Right atrium auricular region (tissue), 2 donors: Measurements from ENCODE around the gene HOXD12. TPM values are rescaled to one million over a fixed set of nuclear protein-coding genes. Genes with fewer than 3 reads are reported as not detected.

Experiments used
- DNase-seq: peaks from one replicate; pipeline ENCODE4 v3.0.0-alpha.2; 2019; ENCODE audit warnings: low spot score
- H3K27ac ChIP-seq, 2 donors: fragments of 200-600 bp; sonication (generic); 1 replicate in 1 of 2; 2 replicates in 1 of 2; pipeline ENCODE4 v1.5.1; 2016 to 2019
- H3K27me3 ChIP-seq, 2 donors: fragments of 200-600 bp; sonication (generic); one replicate each; pipeline versions ENCODE4 v1.5.1 to v1.6.0; 2017 to 2019
- H3K36me3 ChIP-seq: fragments of 200-600 bp; sonication (generic); one replicate; pipeline ENCODE4 v1.5.1; 2016
- H3K4me1 ChIP-seq, 2 donors: fragments of 200-600 bp; sonication (generic); one replicate each; pipeline versions ENCODE4 v1.5.1 to v1.6.0; 2017 to 2019
- H3K4me3 ChIP-seq, 2 donors: fragments of 200-600 bp; sonication (generic); 1 replicate in 1 of 2; 2 replicates in 1 of 2; pipeline ENCODE4 v1.5.1; 2017 to 2019; ENCODE audit warnings: mild to moderate bottlenecking in 1 of 2, moderate library complexity in 1 of 2
- H3K9me3 ChIP-seq, 2 donors: fragments of 200-600 bp; sonication (generic); one replicate each; pipeline ENCODE4 v1.5.1; 2019
- total RNA-seq, 2 donors: library from RNA; depleted of rRNA; stranded (reverse); fragments of >200 nt; gene quantifications; one replicate each; pipeline ENCODE4 v1.1.0, GENCODE V29; 2016
- TF ChIP-seq, protein P1 (sequence below), 2 donors: fragments of 200-600 bp; sonication (generic); IDR thresholded peaks; one replicate each; pipeline ENCODE4 v1.5.1; 2019; ENCODE audit warnings: antibody characterized with exemption in 2 of 2

Gene HOXD12
- total RNA-seq, 2 donors from 2014 or later = not detected

DNA sequence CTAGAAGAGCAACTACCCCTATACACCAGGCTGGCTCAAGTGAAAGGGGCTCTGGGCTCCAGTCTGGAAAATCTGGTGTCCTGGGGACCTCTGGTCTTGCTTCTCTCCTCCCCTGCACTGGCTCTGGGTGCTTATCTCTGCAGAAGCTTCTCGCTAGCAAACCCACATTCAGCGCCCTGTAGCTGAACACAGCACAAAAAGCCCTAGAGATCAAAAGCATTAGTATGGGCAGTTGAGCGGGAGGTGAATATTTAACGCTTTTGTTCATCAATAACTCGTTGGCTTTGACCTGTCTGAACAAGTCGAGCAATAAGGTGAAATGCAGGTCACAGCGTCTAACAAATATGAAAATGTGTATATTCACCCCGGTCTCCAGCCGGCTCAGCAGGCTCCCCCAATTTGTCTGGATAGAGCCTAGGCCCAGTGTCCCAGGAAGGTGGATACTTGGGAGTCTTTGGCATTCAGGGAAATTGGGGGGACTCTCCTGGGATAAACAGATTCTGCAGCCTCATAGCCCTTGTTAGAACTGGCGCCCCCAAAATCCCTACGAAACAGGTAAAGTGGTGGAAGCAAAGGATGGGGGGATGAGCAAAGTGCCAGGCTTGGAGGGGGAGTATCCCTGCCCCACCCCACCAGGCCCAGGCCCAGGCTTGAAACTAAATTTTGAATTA lies 49.3 kb downstream of the HOXD12 start:
- no peak for DNase-seq
- H3K27me3 ChIP-seq = peaks cover 36 to 40% of the 10 kb centered on the region in 2 donors
- H3K36me3 ChIP-seq = no peaks in the 10 kb centered on the region
- H3K4me3 ChIP-seq = no peak overlapping the region
- TF ChIP-seq, protein P1, sequence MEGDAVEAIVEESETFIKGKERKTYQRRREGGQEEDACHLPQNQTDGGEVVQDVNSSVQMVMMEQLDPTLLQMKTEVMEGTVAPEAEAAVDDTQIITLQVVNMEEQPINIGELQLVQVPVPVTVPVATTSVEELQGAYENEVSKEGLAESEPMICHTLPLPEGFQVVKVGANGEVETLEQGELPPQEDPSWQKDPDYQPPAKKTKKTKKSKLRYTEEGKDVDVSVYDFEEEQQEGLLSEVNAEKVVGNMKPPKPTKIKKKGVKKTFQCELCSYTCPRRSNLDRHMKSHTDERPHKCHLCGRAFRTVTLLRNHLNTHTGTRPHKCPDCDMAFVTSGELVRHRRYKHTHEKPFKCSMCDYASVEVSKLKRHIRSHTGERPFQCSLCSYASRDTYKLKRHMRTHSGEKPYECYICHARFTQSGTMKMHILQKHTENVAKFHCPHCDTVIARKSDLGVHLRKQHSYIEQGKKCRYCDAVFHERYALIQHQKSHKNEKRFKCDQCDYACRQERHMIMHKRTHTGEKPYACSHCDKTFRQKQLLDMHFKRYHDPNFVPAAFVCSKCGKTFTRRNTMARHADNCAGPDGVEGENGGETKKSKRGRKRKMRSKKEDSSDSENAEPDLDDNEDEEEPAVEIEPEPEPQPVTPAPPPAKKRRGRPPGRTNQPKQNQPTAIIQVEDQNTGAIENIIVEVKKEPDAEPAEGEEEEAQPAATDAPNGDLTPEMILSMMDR (IDR thresholded peaks at IDR 0.05) = no peak
- no peaks in the 10 kb centered on the region for H3K9me3 ChIP-seq
- H3K27ac ChIP-seq = no peak overlapping the region
- H3K4me1 ChIP-seq = peaks cover 0 to 10% of the 10 kb centered on the region in 2 donors

DNA sequence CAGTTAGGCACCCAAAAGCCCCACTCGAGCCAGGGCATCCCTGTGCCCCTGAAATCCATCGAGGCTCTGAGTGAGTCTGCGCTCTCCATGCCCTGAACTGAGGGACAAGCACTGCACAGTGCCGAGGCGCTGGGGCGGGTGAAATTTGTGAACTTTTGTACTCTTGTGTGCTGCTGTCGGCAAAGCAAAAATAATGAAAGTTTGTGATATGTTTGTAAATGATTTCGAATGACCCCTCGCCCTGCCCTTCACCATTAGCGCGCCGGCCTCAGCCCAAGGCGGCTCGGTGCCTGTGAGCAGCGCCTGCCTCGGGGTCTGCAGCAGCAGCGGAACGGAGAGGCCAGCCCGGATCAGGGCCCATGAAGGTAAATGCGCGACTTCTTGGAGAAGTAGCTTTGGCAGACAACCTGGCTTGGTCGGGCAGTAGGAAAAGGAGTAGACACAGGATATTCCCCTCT lies 49.9 kb downstream of the HOXD12 start:
- H3K9me3 ChIP-seq = no peaks in the 10 kb centered on the region
- no peak overlapping the region for H3K27ac ChIP-seq
- no peaks in the 10 kb centered on the region for H3K36me3 ChIP-seq
- no peak for DNase-seq
- H3K4me3 ChIP-seq = no peak overlapping the region
- peaks cover 0 to 10% of the 10 kb centered on the region in 2 donors for H3K4me1 ChIP-seq
- TF ChIP-seq, protein P1 (IDR thresholded peaks at IDR 0.05) = no peak
- H3K27me3 ChIP-seq = peaks cover 39 to 40% of the 10 kb centered on the region in 2 donors

DNA sequence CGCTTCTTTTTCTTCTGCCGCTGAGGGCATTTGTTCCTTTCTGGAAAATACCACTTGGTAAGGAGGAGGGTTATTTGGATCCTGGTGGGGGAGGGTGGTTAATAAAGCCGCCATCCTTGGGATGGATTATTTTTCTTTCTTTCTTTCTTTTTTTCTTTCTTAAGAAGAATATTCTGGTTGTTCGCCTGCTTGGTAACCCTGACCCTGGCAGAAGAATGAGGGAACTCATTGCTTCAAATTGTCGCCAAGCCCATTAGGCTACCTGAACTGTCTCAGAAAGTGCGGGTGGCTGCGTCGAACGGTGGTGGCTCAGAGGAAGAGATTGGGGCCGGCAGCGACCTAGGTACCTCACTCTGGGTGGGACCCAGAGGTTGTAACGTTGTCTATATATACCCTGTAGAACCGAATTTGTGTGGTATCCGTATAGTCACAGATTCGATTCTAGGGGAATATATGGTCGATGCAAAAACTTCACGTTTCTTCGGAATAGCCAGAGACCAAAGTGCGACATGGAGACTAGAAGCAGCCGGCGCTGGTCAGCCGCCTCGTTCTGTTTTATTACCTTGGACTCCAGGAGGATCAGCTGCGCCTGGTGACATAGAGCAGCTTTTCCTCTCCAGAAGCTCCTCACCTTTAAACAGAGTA lies 50.5 kb downstream of the HOXD12 start:
- TF ChIP-seq, protein P1 (IDR thresholded peaks at IDR 0.05) = no peak
- Histone ChIP-seq H3K27ac (no peak overlapping the region), H3K4me1 (peaks cover 0 to 10% of the 10 kb centered on the region in 2 donors), H3K9me3 (no peaks in the 10 kb centered on the region), H3K4me3 (no peak overlapping the region), H3K36me3 (no peaks in the 10 kb centered on the region), H3K27me3 (peaks cover 39 to 40% of the 10 kb centered on the region in 2 donors)
- DNase-seq = no peak

DNA sequence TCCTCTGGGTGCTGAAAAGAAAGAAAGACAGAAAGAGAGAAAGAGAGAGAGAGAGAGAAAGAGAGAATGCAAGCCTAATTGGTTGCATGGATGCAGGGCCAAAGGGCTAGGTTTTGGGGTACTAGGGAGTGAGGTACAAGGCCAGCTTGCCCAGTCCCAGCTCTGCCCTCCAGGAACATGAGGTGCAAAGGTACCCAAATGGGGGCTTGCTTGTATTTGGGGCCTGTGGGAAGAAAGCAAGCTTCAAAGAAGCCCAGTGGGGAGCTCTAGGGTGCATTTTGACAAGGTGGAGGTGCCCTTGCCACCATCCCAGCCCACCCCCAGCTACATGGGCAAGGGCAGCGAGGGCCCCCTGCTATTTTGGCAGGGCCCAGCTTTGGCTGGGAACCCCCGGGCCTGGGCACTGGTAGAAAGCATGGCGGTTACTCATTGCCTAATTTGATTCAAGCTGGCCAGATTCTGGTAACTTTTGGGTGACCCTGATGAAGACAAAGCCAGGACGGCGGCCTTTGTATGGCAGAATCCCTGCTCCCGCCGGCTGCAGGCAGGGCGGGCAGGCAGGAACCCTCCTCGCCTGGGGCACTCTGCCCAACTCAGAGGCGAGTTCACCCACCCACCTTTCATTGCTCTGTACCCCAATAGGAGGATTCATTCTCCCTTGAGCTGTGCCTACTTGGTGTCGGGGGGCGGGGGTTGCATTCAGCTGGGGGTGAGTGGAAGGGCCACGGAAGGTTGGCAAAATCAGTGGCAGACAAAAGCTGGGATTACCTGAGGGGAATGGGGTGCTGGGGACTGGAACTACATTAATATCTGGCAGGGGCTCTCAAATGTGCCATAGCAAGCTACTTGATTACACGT lies 51.2 kb downstream of the HOXD12 start:
- Histone ChIP-seq H3K36me3 (no peaks in the 10 kb centered on the region), H3K4me1 (peaks cover 0 to 10% of the 10 kb centered on the region in 2 donors), H3K9me3 (no peaks in the 10 kb centered on the region), H3K4me3 (no peak overlapping the region), H3K27me3 (peaks cover 39 to 44% of the 10 kb centered on the region in 2 donors), H3K27ac (no peak overlapping the region)
- TF ChIP-seq, protein P1 (IDR thresholded peaks at IDR 0.05) = no peak
- DNase-seq = no peak

DNA sequence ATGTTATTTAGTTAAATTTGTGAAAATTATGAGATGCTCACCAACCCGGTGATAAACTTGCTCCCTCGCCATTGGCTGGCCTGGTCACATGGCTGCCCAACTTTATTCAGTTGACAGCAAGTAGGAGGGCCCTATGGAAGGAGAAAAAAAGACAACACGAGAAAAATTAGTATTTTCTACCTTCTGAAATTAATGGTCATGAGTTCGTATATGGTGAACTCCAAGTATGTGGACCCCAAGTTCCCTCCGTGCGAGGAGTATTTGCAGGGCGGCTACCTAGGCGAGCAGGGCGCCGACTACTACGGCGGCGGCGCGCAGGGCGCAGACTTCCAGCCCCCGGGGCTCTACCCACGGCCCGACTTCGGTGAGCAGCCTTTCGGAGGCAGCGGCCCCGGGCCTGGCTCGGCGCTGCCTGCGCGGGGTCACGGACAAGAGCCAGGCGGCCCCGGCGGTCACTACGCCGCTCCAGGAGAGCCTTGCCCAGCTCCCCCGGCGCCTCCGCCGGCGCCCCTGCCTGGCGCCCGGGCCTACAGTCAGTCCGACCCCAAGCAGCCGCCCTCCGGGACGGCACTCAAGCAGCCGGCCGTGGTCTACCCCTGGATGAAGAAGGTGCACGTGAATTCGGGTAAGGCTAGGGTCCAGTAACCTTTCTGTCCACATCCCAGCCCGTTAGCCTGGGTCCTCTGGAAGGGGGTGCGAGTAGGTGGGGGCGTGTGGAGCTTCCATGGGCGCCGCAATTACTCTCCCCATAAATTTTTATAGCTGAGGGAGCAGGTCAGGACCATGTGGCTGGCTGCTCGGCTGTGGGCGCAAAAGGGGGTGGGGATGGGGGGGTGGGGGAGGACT lies 52.1 kb downstream of the HOXD12 start, which contains the start of gene HOXD4:
HOXD4 (plus strand) TSS at position 109 of the 846 bp plus-strand sequence; CDS start at position 193, 84 bp downstream.
- no peak for DNase-seq
- no peaks in the 10 kb centered on the region for H3K9me3 ChIP-seq
- TF ChIP-seq, protein P1 (IDR thresholded peaks at IDR 0.05) = no peak
- H3K27ac ChIP-seq = no peak within 1 kb of the TSS
- H3K4me3 ChIP-seq = peak within 1 kb of the TSS in 1 of 2 donors; percentile 15
- H3K36me3 ChIP-seq = no peaks in the 10 kb centered on the region
- H3K4me1 ChIP-seq = peaks cover 0 to 10% of the 10 kb centered on the region in 2 donors
- peaks cover 47 to 49% of the 10 kb centered on the region in 2 donors for H3K27me3 ChIP-seq
